SK-N-SH treated with all-trans-retinoic acid at 6 μM for 48 hours (cell line): ENCODE results near the gene CRYBB2.

Source experiments
- ARNTL ChIP-seq: fragments of 450-650 bp; formaldehyde crosslinking; IDR thresholded peaks from 2 replicates; pipeline ENCODE4 v1.5.0; 2020; ENCODE audit warnings: low read depth, mild to moderate bottlenecking, moderate library complexity, borderline replicate concordance
- BACH2 ChIP-seq: fragments of 250-450 bp; sonication (Bioruptor Pico); IDR thresholded peaks from 2 replicates; pipeline ENCODE4 v1.9.0; 2021; ENCODE audit warnings: mild to moderate bottlenecking, borderline replicate concordance
- OSR1 ChIP-seq: fragments of 250-450 bp; sonication (Bioruptor Pico); IDR thresholded peaks from 2 replicates; pipeline ENCODE4 v1.8.0; 2022; ENCODE audit warnings: moderate library complexity, mild to moderate bottlenecking, inconsistent platforms
- RARB ChIP-seq: fragments of 250-450 bp; sonication (Bioruptor Pico); IDR thresholded peaks from 2 replicates; pipeline ENCODE4 v1.8.0; 2021; ENCODE audit warnings: mild to moderate bottlenecking, moderate library complexity
- TCF4 ChIP-seq: fragments of 250-450 bp; sonication (Bioruptor Pico); IDR thresholded peaks from 2 replicates; pipeline ENCODE4 v1.8.0; 2021; ENCODE audit warnings: mild to moderate bottlenecking, moderate library complexity, borderline replicate concordance
- TOX ChIP-seq: fragments of 250-450 bp; sonication (Bioruptor Pico); IDR thresholded peaks from 2 replicates; pipeline ENCODE4 v1.8.0; 2021; ENCODE audit warnings: mild to moderate bottlenecking, moderate library complexity, borderline replicate concordance
- ZC3H10 ChIP-seq: fragments of 250-450 bp; sonication (Bioruptor Pico); IDR thresholded peaks from 2 replicates; pipeline ENCODE4 v1.5.1; 2021; ENCODE audit warnings: mild to moderate bottlenecking, moderate library complexity
- TF ChIP-seq, protein P1 (sequence below): fragments of 250-450 bp; sonication (Bioruptor Pico); IDR thresholded peaks from 2 replicates; pipeline ENCODE4 v1.5.0; 2020; ENCODE audit warnings: mild to moderate bottlenecking, moderate library complexity
- TF ChIP-seq, protein P2 (sequence below): fragments of 250-450 bp; sonication (Bioruptor Pico); IDR thresholded peaks from 2 replicates; pipeline ENCODE4 v1.8.0; 2021; ENCODE audit warnings: low read depth, mild to moderate bottlenecking, moderate library complexity, borderline replicate concordance

DNA sequence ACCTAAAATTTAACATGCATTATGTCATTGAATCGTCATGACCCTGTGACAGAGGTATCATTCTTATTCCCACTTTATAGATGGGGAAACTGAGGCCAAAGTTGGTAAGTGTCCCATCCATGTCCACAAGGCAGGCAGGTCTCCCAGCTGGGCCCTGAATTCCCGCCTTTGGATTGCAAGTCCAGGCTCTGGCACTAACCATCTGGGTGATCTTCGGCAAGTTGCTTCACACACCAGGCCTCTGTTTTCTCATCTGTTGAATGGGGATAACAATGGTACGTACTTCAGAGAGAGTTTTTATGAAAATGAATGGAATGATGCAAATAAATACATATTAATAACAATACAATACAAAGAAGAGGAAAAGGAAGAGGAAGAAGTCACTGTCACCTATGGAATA is 16.4 kb upstream of the CRYBB2 start:
- no peak for TF ChIP-seq BACH2 (CRISPR knock-in tag)
- TF ChIP-seq OSR1 (CRISPR knock-in tag): no peak
- no peak for TF ChIP-seq ZC3H10
- TF ChIP-seq RARB (CRISPR knock-in tag): no peak
- TF ChIP-seq, protein P1, sequence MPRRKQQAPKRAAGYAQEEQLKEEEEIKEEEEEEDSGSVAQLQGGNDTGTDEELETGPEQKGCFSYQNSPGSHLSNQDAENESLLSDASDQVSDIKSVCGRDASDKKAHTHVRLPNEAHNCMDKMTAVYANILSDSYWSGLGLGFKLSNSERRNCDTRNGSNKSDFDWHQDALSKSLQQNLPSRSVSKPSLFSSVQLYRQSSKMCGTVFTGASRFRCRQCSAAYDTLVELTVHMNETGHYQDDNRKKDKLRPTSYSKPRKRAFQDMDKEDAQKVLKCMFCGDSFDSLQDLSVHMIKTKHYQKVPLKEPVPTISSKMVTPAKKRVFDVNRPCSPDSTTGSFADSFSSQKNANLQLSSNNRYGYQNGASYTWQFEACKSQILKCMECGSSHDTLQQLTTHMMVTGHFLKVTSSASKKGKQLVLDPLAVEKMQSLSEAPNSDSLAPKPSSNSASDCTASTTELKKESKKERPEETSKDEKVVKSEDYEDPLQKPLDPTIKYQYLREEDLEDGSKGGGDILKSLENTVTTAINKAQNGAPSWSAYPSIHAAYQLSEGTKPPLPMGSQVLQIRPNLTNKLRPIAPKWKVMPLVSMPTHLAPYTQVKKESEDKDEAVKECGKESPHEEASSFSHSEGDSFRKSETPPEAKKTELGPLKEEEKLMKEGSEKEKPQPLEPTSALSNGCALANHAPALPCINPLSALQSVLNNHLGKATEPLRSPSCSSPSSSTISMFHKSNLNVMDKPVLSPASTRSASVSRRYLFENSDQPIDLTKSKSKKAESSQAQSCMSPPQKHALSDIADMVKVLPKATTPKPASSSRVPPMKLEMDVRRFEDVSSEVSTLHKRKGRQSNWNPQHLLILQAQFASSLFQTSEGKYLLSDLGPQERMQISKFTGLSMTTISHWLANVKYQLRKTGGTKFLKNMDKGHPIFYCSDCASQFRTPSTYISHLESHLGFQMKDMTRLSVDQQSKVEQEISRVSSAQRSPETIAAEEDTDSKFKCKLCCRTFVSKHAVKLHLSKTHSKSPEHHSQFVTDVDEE (CRISPR knock-in tag): no peak
- no peak for TF ChIP-seq ARNTL (CRISPR knock-in tag)
- TF ChIP-seq TCF4 (CRISPR knock-in tag): no peak
- TF ChIP-seq TOX: no peak
- TF ChIP-seq, protein P2, sequence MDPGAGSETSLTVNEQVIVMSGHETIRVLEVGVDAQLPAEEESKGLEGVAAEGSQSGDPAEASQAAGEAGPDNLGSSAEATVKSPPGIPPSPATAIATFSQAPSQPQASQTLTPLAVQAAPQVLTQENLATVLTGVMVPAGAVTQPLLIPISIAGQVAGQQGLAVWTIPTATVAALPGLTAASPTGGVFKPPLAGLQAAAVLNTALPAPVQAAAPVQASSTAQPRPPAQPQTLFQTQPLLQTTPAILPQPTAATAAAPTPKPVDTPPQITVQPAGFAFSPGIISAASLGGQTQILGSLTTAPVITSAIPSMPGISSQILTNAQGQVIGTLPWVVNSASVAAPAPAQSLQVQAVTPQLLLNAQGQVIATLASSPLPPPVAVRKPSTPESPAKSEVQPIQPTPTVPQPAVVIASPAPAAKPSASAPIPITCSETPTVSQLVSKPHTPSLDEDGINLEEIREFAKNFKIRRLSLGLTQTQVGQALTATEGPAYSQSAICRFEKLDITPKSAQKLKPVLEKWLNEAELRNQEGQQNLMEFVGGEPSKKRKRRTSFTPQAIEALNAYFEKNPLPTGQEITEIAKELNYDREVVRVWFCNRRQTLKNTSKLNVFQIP (CRISPR knock-in tag): no peak
